GM18907 (cell line): ENCODE results near the gene ASPSCR1.

Experiments
- ATAC-seq: cut with Tn5 transposase; IDR thresholded peaks from one replicate; pipeline ENCODE4 v1.9.1; 2021; ENCODE audit warnings: mild to moderate bottlenecking, moderate library complexity; ENCODE audit not compliant: unreplicated experiment

The ASPSCR1 gene

GRCh38 chr17:81977211-81977808 lies at the start of gene ASPSCR1:
Gene ASPSCR1, plus strand, starts transcription at chr17:81977629. Its CDS starts 18 bp downstream, at chr17:81977647.
- ATAC-seq, result peak; percentile 82

- ATAC-seq, result peak; percentile 60
Measured at GRCh38 chr17:81927653-81928543, 49.5 kb upstream of the ASPSCR1 start, which contains the start of gene MAFG. Gene MAFG, minus strand, starts transcription at chr17:81927735. Its CDS starts 4,550 bp downstream, at chr17:81923185.

GRCh38 chr17:81928544-81929252 lies 48.7 kb upstream of the ASPSCR1 start:
- no peak for ATAC-seq

GRCh38 chr17:81929253-81930141 lies 47.9 kb upstream of the ASPSCR1 start:
- ATAC-seq, result no peak

GRCh38 chr17:81930142-81931125 lies 47.0 kb upstream of the ASPSCR1 start:
- no peak for ATAC-seq

GRCh38 chr17:81931189-81931556 lies 46.3 kb upstream of the ASPSCR1 start:
- ATAC-seq, result no peak

- no peak for ATAC-seq
Measured at GRCh38 chr17:81931557-81932332, 45.7 kb upstream of the ASPSCR1 start.

- ATAC-seq, result no peak
Measured at GRCh38 chr17:81932333-81932983, 45.0 kb upstream of the ASPSCR1 start.

GRCh38 chr17:81933178-81933699 lies 44.2 kb upstream of the ASPSCR1 start:
- ATAC-seq, result no peak

GRCh38 chr17:81934098-81934757 lies 43.2 kb upstream of the ASPSCR1 start:
- no peak for ATAC-seq

- ATAC-seq, result no peak
Measured at GRCh38 chr17:81934850-81935708, 42.4 kb upstream of the ASPSCR1 start.

- no peak for ATAC-seq
Measured at GRCh38 chr17:81935709-81936084, 41.7 kb upstream of the ASPSCR1 start.

- ATAC-seq, result no peak
Measured at GRCh38 chr17:81939218-81939617, 38.2 kb upstream of the ASPSCR1 start.

- no peak for ATAC-seq
Measured at GRCh38 chr17:81939881-81940385, 37.5 kb upstream of the ASPSCR1 start.

GRCh38 chr17:81940538-81941483 lies 36.6 kb upstream of the ASPSCR1 start:
- ATAC-seq, result no peak
